GM21619 (cell line): ENCODE measurements around the gene MPPED1.

Experiments used
- ATAC-seq: cut with Tn5 transposase; IDR thresholded peaks from one replicate; pipeline ENCODE4 v1.9.1; 2021; ENCODE audit not compliant: unreplicated experiment

MPPED1 gene

GRCh38 chr22:43409800-43410199 lies 2.0 kb upstream of the MPPED1 start:
- no peak for ATAC-seq

GRCh38 chr22:43411040-43411868 lies 560 bp upstream of the MPPED1 start:
- no peak for ATAC-seq

GRCh38 chr22:43412808-43413795 lies 1.3 kb downstream of the MPPED1 start:
- ATAC-seq: no peak

- ATAC-seq: no peak
Observed at GRCh38 chr22:43413826-43414225, 2.0 kb downstream of the MPPED1 start.

- no peak for ATAC-seq
Observed at GRCh38 chr22:43415681-43416080, 3.9 kb downstream of the MPPED1 start.

- ATAC-seq: no peak
Observed at GRCh38 chr22:43417555-43417954, 5.7 kb downstream of the MPPED1 start.

- no peak for ATAC-seq
Observed at GRCh38 chr22:43418079-43418825, 6.4 kb downstream of the MPPED1 start.

GRCh38 chr22:43419371-43420080 lies 7.7 kb downstream of the MPPED1 start:
- ATAC-seq: no peak

- ATAC-seq: no peak
Observed at GRCh38 chr22:43421046-43421665, 9.3 kb downstream of the MPPED1 start.

GRCh38 chr22:43421914-43422615 lies 10.3 kb downstream of the MPPED1 start:
- ATAC-seq: no peak

GRCh38 chr22:43423046-43423445 lies 11.2 kb downstream of the MPPED1 start:
- no peak for ATAC-seq

- no peak for ATAC-seq
Observed at GRCh38 chr22:43424201-43424600, 12.4 kb downstream of the MPPED1 start.

GRCh38 chr22:43424666-43425630 lies 13.1 kb downstream of the MPPED1 start:
- ATAC-seq: no peak

GRCh38 chr22:43425976-43426785 lies 14.4 kb downstream of the MPPED1 start:
- ATAC-seq: no peak

- ATAC-seq: no peak
Observed at GRCh38 chr22:43426816-43427215, 15.0 kb downstream of the MPPED1 start.

GRCh38 chr22:43427296-43428004 lies 15.6 kb downstream of the MPPED1 start:
- ATAC-seq: no peak

- ATAC-seq: no peak
Observed at GRCh38 chr22:43428005-43428485, 16.2 kb downstream of the MPPED1 start.
